Stimulated activated CD8-positive, alpha-beta memory T cell treated with anti-CD3 and anti-CD28 coated beads, Interleukin-12 subunit alpha, Interleukin-12 subunit beta, amount 100 ng/mL, for 4 hours (primary cell): ENCODE data around the gene EFHD2.
A peak's percentile ranks its signal among the peaks of the same experiment; 100 is the strongest.
"Not testable (repeated sequence)": the region's sequence is repeated elsewhere in the genome, so short reads cannot be mapped to it uniquely, and the experiment has no call there.

Experiments
- DNase-seq: peaks from one replicate; pipeline ENCODE4 v3.0.0-alpha.2; 2020; ENCODE audit warnings: low read depth

Gene EFHD2, protein sequence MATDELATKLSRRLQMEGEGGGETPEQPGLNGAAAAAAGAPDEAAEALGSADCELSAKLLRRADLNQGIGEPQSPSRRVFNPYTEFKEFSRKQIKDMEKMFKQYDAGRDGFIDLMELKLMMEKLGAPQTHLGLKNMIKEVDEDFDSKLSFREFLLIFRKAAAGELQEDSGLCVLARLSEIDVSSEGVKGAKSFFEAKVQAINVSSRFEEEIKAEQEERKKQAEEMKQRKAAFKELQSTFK

GRCh38 chr1:15409388-15410222 lies at the start of gene EFHD2:
Gene EFHD2, plus strand, starts transcription at chr1:15409888. Its CDS starts 84 bp downstream, at chr1:15409972.
- peak; percentile 85 for DNase-seq

GRCh38 chr1:15360700-15361099 lies 49.0 kb upstream of the EFHD2 start:
- no peak for DNase-seq

- DNase-seq = no peak
These were observed 47.5 kb upstream of the EFHD2 start for GRCh38 chr1:15362096-15362736.

DNA sequence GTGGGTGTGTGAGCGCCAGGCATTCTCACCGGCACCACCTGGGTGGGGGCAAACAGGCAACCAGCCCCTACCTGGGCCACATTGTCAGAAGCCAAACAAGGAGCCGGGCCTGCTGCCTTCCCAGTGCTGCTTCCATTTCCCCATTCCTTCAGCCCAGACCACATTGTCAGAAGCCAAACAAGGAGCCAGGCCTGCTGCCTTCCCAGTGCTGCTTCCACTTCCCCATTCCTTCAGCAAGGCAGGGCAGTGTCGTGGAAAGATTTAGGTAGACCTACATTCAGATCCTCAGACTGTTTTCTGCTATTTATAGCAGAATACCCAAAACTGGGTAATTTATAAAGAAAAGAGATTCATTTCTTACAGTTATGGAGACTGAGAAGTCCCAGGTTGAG lies 47.0 kb upstream of the EFHD2 start:
- no peak for DNase-seq

GRCh38 chr1:15364740-15365139 lies 44.9 kb upstream of the EFHD2 start:
- no peak for DNase-seq

DNA sequence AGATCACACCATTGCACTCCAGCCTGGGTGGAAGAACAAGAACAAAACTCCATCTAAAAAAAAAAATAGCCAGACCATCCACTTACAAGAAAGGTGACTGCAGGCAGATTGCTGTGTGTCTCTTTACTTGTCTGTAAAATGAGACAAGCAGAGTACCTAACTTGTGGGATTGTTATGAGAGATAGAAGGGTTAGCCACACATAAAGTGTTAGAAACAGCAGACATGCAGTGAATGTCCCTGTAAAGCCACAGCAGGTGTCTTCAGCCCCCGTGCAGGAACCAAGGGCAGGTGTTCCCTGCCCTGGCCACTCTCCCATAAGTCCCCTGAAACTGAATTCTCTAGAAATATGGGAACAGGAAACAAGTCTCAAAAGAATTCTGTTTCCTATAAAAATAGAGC lies 40.8 kb upstream of the EFHD2 start:
- no peak for DNase-seq

DNA sequence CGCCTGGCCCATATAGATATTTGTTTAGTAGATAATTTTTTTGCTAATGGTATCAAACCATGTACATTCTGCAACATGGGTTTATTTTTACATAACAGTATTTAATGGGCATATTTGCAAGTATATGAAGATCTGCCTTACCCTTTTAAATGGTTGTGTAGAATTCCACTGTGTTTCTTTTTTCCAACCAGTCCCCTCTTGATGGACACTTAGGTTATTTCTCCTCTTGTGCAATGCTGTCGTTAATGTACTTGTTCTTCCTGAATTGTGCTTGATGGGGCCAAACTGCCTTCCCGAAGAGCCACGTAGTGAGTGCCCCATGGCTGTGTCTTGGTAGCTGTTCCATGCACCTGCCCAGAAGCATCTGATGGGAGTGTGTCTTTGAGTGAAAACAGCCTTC lies 39.4 kb upstream of the EFHD2 start:
- no peak for DNase-seq

- no peak for DNase-seq
These were observed 38.7 kb upstream of the EFHD2 start for GRCh38 chr1:15370781-15371520.

GRCh38 chr1:15371610-15372545 lies 37.8 kb upstream of the EFHD2 start:
- DNase-seq = no peak

- DNase-seq = no peak
These were observed 31.0 kb upstream of the EFHD2 start for GRCh38 chr1:15378729-15379128.

DNA sequence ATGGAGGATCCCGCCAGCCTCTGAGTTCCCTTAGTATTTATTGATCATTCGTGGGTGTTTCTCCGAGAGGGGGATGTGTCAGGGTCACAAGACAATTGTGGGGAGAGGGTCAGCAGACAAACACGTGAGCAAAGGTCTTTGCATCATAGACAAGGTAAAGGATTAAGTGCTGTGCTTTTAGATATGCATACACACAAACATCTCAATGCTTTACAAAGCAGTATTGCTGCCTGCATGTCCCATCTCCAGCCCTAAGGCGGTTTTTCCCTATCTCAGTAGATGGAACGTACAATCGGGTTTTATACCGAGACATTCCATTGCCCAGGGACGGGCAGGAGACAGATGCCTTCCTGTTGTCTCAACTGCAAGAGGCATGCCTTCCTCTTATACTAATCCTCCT lies 30.5 kb upstream of the EFHD2 start:
- DNase-seq = not testable (repeated sequence)

DNA sequence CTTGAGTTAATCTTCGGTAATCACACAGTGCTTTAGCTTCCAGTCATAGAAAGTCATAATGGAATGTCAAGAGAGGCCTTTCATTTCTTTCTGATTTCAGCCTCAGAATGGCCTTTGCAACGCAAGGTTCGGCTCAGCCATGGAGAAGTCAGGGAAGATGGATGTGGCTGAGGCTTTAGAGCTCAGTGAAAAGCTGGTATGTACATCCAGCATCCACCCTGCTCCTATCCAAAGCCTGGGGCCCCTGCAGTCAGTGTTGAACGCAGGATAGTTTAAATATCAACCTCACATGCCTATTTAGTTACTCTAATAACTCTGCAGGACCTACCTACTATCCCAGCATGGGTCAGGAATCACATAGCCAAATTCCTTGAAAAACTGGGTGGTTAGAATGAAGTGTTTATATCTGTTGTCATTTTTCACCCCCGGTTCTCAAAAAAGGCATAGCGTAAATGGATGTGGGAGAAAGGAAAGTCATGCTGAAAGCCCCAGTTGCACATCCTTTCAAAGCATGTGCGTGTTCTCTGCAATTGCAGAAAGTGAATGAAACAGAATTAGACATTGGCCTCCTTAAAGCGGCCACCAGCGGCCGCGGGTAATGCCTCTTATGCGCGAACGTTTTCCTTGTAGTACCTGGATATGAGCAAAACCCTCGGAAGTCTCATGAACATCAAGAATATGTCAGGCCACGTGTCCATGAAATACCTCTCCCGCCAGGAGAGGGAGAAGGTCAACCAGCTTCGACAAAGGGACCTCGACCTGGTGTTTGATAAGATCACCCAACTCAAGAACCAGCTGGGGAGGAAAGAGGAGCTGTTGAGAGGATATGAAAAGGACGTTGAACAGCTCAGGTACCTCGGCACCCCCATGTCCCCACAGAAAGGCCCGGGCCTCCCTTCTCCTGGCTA lies 28.8 kb upstream of the EFHD2 start:
- DNase-seq = no peak

DNA sequence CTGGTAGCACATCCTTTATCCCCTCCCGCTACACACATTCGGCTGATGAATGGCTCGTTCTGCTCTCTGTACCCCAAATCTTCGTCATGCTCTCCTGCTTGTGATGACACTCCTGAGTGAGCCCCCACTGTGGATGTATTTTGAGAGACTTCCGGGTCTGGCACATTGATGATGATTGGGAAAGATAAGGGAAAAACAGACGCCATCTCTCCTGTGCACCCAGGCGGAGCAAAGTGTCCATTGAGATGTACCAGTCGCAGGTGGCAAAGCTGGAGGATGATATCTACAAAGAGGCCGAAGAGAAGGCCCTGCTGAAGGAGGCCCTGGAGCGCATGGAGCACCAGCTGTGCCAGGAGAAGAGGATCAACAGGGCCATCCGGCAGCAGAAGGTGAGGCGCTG lies 27.9 kb upstream of the EFHD2 start:
- DNase-seq = no peak

- DNase-seq = no peak
These were observed 26.8 kb upstream of the EFHD2 start for GRCh38 chr1:15382601-15383518.

DNA sequence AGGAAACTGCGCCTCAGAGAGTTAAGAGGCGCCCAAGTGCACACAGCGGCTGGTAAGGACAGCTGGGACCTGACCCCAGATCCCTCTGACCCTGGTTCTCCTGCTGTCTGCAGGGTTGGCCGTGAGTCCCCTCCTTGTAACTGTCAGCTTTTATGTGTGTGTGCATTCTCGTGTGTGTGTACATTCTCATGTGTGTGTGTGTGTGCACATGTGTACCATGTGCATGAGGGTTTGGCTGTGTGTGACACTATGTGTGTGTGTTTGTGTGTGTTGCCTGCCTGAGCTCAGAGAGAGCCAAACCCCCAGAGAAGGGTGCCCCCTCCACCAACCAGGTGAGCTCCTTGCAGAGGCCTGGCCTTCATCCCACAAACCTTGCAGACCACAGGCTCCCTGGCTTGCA lies 25.9 kb upstream of the EFHD2 start:
- DNase-seq = no peak

DNA sequence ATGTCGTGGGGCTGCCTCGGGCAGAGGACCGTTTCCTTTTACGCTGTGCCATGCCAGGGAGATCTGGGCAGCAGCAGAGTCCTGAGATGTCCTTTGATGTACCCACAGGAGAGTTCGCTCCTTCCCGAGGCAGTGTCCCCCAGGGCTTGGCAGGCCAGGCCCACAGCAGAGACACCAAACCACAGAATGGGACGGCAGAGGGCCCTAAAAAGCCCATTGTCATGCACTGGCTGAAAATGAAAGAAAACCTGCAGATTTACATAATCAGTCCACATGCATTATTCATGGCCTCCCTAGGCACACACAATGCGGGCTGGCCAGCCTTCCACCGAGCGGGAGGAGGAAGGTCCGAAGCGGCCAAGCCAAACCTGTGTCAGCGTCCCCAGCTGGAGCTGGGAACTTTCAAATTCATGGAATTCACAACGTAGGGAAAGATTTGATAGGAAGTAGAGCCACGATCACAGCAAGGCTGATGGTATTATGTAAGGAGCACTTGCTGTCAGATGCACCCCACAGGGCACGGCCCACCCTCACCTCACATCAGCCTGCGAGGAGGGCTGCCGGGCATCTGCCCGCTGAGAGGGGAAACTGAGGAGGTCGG lies 25.3 kb upstream of the EFHD2 start:
- no peak for DNase-seq

DNA sequence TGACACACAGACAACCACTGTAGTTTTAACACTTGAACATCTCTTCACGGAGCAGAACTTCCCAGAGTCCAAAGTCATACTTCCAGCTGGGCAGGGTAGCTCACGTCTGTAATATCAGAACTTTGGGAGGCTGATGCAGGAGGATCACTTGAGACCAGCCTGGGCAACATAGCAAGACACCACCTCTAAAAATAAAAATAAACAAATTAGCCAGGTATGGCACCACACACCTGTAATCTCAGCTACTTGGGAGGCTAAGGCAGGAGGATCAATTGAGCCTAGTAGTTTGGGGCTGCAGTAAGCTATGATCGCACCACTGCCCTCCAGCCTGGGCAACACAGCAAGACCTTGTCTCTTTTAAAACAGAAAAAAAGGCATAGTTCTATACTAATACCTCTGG lies 24.3 kb upstream of the EFHD2 start:
- no peak for DNase-seq

GRCh38 chr1:15386164-15386749 lies 23.4 kb upstream of the EFHD2 start:
- no peak for DNase-seq
